GM12878 (cell line): ENCODE results near the gene SEMA3B. TPM values are rescaled to one million over a fixed set of nuclear protein-coding genes. Genes with fewer than 3 reads are reported as not detected.

Experiments
- ATAC-seq: fragments of 200-7000 bp; cut with Tn5 transposase; 3 replicates; pipeline ENCODE4 v1.9.1; 2020; ENCODE audit warnings: mild to moderate bottlenecking, moderate library complexity
- BruUV-seq: library from RNA; stranded (reverse); fragments of 400-500 nt; replicated peaks from 2 replicates; lab custom pipeline; 2021; lab: Mats Ljungman, UMichigan
- CTCF ChIA-PET: fragments of 300-600 bp; sonication (Branson Sonifier 250); formaldehyde crosslinking; extraction: SDS; loops from one replicate; lab custom pipeline; 2021; ENCODE audit warnings: inconsistent platforms; lab: Yijun Ruan, JAX
- POLR2A ChIA-PET: fragments of 350-600 bp; formaldehyde crosslinking; extraction: SDS; loops from one replicate; lab custom pipeline; 2021; ENCODE audit warnings: inconsistent platforms; lab: Charles Lee
- RAD21 ChIA-PET: fragments of 300-600 bp; sonication (Branson Sonifier 250); formaldehyde crosslinking; loops from one replicate; lab custom pipeline; 2023; ENCODE audit warnings: antibody characterized with exemption; ENCODE audit not compliant: unreplicated experiment; lab: Charles Lee
- SMC1A ChIA-PET: fragments of 300-600 bp; sonication (Branson Sonifier 250); formaldehyde crosslinking; loops from one replicate; lab custom pipeline; 2023; ENCODE audit not compliant: unreplicated experiment, uncharacterized antibody; lab: Charles Lee
- DNase-seq: peaks from one replicate; pipeline ENCODE4 v3.0.0-alpha.2; 2011; ENCODE audit warnings: low read depth, low spot score
- FAIRE-seq: peaks from 3 replicates; lab custom pipeline; 2011; peaks lifted over from hg19 to GRCh38; lab: Jason Lieb, UNC
- H2AFZ ChIP-seq: 2 replicates; pipeline ENCODE4 v1.6.0; 2011; ENCODE audit warnings: low read depth, low read length, control low read depth; ENCODE audit not compliant: control insufficient read depth
- H3K27ac ChIP-seq: 2 replicates; pipeline ENCODE4 v1.5.1; 2011; ENCODE audit warnings: control low read depth; ENCODE audit not compliant: control insufficient read depth, insufficient read depth
- H3K27me3 ChIP-seq, 2 experiments: replicated peaks in 1 of 2; 2 replicates each; pipeline versions ENCODE4 v1.6.0 to v1.6.1; 2011; ENCODE audit warnings: low read length in 1 of 2; ENCODE audit not compliant: control insufficient read depth in 2 of 2, insufficient read depth in 2 of 2
- H3K36me3 ChIP-seq, 2 experiments: 2 replicates each; pipeline ENCODE4 v1.5.1; 2011; ENCODE audit warnings: low read length in 1 of 2; ENCODE audit not compliant: control insufficient read depth in 2 of 2, insufficient read depth in 2 of 2
- H3K4me1 ChIP-seq: 2 replicates; pipeline ENCODE4 v1.6.1; 2011; ENCODE audit warnings: mild to moderate bottlenecking, low read length, moderate library complexity, mixed read lengths; ENCODE audit not compliant: control insufficient read depth, insufficient read depth
- H3K4me2 ChIP-seq: 2 replicates; pipeline ENCODE4 v1.6.0; 2011; ENCODE audit warnings: control low read depth; ENCODE audit not compliant: control insufficient read depth, insufficient read depth
- H3K4me3 ChIP-seq: fragments of 200-600 bp; sonication (generic); 2 replicates; pipeline ENCODE4 v1.5.1; 2016
- H3K79me2 ChIP-seq: 2 replicates; pipeline ENCODE4 v1.6.0; 2011; ENCODE audit warnings: low read length; ENCODE audit not compliant: control insufficient read depth, insufficient read depth
- H3K9ac ChIP-seq: 2 replicates; pipeline ENCODE4 v1.8.0; 2011; ENCODE audit warnings: low read length, control low read depth, mixed read lengths; ENCODE audit not compliant: control insufficient read depth, insufficient read depth
- H3K9me3 ChIP-seq: replicated peaks from 3 replicates; pipeline ENCODE4 v1.5.1; 2011; ENCODE audit warnings: mild to moderate bottlenecking, low read length; ENCODE audit not compliant: control insufficient read depth, insufficient read depth
- H4K20me1 ChIP-seq: 2 replicates; pipeline ENCODE4 v1.6.0; 2011; ENCODE audit not compliant: control insufficient read depth, insufficient read depth
- ASH2L ChIP-seq: fragments of 300-600, 200-600 bp; sonication (generic); IDR thresholded peaks from 2 replicates; pipeline ENCODE4 v1.6.1; 2017; ENCODE audit warnings: low read depth, mild to moderate bottlenecking, borderline replicate concordance
- BCL11A ChIP-seq: IDR thresholded peaks from 2 replicates; pipeline ENCODE4 v1.6.1; 2011; ENCODE audit warnings: low read depth, low read length
- CEBPB ChIP-seq, 2 experiments: fragments of 150-350 bp in 1 of 2; IDR thresholded peaks; 2 replicates each; pipeline ENCODE4 v1.6.1; 2012 to 2014; ENCODE audit warnings: low read depth in 2 of 2, low read length in 2 of 2, borderline replicate concordance in 1 of 2, inconsistent platforms in 1 of 2
- CREM ChIP-seq: IDR thresholded peaks from 2 replicates; pipeline ENCODE4 v1.6.1; 2014; ENCODE audit warnings: antibody characterized with exemption, low read depth
- ETV6 ChIP-seq, 2 experiments: fragments of 450-650 bp in 1 of 2; IDR thresholded peaks in 1 of 2; conservative IDR thresholded peaks in 1 of 2; 2 replicates each; pipeline ENCODE4 v1.6.1; 2014; ENCODE audit warnings: antibody characterized with exemption in 1 of 2, borderline replicate concordance in 1 of 2, low read depth in 1 of 2, mild to moderate bottlenecking in 1 of 2, moderate library complexity in 1 of 2
- IRF4 ChIP-seq: IDR thresholded peaks from 2 replicates; pipeline ENCODE4 v1.6.1; 2011; ENCODE audit warnings: low read depth, low read length
- LARP7 ChIP-seq: fragments of 450-650 bp; IDR thresholded peaks from 2 replicates; pipeline ENCODE4 v1.6.1; 2017; ENCODE audit warnings: mild to moderate bottlenecking
- MEF2A ChIP-seq: IDR thresholded peaks from 2 replicates; pipeline ENCODE4 v1.6.1; 2011; ENCODE audit warnings: low read depth, mild to moderate bottlenecking, low read length, moderate library complexity; ENCODE audit not compliant: insufficient read depth
- NBN ChIP-seq: fragments of 450-650 bp; IDR thresholded peaks from 2 replicates; pipeline ENCODE4 v1.6.1; 2016
- NFIC ChIP-seq: IDR thresholded peaks from 2 replicates; pipeline ENCODE4 v1.6.1; 2012; ENCODE audit warnings: low read depth, mild to moderate bottlenecking, inconsistent platforms, low read length, moderate library complexity
- NFYB ChIP-seq: IDR thresholded peaks from 2 replicates; pipeline ENCODE4 v1.6.1; 2011; ENCODE audit warnings: low read depth, mild to moderate bottlenecking, low read length, improper control_type of control experiment, moderate library complexity; ENCODE audit not compliant: insufficient read depth
- NRF1 ChIP-seq: conservative IDR thresholded peaks from 2 replicates; pipeline ENCODE4 v1.6.1; 2011; ENCODE audit warnings: mild to moderate bottlenecking, low read depth, low read length, improper control_type of control experiment
- SREBF2 ChIP-seq: IDR thresholded peaks from 2 replicates; pipeline ENCODE4 v1.6.1; 2012; ENCODE audit warnings: mild to moderate bottlenecking, low read length
- TCF7 ChIP-seq: IDR thresholded peaks from 2 replicates; pipeline ENCODE4 v1.6.1; 2014; ENCODE audit warnings: antibody characterized with exemption, borderline replicate concordance
- WGBS: methylation state at CpG from one replicate; pipeline ENCODE4 v1.1.6; 2016; ENCODE audit warnings: low lambda C conversion rate; ENCODE audit not compliant: insufficient replicate concordance, insufficient coverage; ENCODE audit errors: missing lambda C conversion rate; 5-methylcytosine and 5-hydroxymethylcytosine counted together
- in situ Hi-C: fragments of 300-500 bp; cut with MboI; formaldehyde crosslinking; loops from 9 replicates; pipeline ENCODE4 v1.14.3; 2018; ENCODE audit warnings: mixed read lengths
- intact Hi-C: fragments of 100-400 bp; cut with micrococcal nuclease; formaldehyde crosslinking; loops from one replicate; pipeline ENCODE4 v1.14.2; 2022; ENCODE audit not compliant: unreplicated experiment
- polyA plus RNA-seq, 11 experiments: library from polyadenylated mRNA; depleted of rRNA in 4 of 11; unstranded in 6 of 11; stranded (reverse) in 5 of 11; fragments of >200 nt; fragmentation: Nextera tagmentation in 4 of 11; fragmentation: Illumina TruSeq in 1 of 11; extraction: Ambion mirVana in 4 of 11; extraction: Trizol in 1 of 11; gene quantifications; 1 replicate in 1 of 11; 2 replicates in 10 of 11; pipeline versions ENCODE4 v1.2.1 to v1.2.3, GENCODE V29; 2011 to 2016; ENCODE audit warnings: inconsistent platforms in 2 of 11, missing spikeins in 2 of 11, low read depth in 1 of 11
- total RNA-seq, 4 experiments: library from RNA; depleted of rRNA in 3 of 4; stranded (reverse); fragments of >200 nt in 3 of 4; fragmentation: Illumina TruSeq in 1 of 4; extraction: Trizol in 1 of 4; gene quantifications; 2 replicates each; pipeline versions ENCODE4 v1.2.1 to v1.2.3, GENCODE V29; 2013 to 2021

Gene SEMA3B
- total and polyA plus RNA-seq, 10 of the 15 experiments (the other 5 are each of a cell fraction or from before 2014, with no cell fraction given) = 0.06 to 0.59 (median 0.14) TPM; not detected in 2

DNA sequence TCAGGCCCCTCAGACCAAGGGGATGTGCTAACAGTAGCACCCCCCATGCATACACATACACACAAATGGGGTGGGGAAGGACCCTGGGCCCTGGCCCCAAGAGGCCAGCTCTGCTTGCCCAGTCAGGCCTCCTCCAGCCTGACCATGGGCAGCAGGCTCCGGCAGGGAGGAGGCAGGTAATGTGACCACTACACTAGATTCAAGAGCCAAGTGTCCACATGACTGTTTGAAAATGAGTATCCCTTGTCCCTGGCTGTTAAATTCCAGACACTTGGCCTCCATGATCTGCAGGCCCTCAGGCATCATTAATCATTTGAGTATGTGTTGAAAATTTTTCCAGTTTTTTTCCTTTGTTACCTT is 46.8 kb upstream of the SEMA3B start:
- WGBS = 82% methylated on average over 1 of the region's 1 CpG
- H3K9ac ChIP-seq = no peak overlapping the region
- H3K4me3 ChIP-seq = no peak overlapping the region
- TF ChIP-seq BCL11A (no peak), NBN (no peak), NRF1 (no peak), NFYB (no peak), SREBF2 (no peak), NFIC (no peak), CREM (no peak)
- DNase-seq (no peak), FAIRE-seq (no peak), ATAC-seq (no peak)
- RAD21 ChIA-PET = interaction anchor here (1.0 to 3.2 kb wide), 2 partner anchors 27 to 50 kb away, joined by 3 to 14 read pairs; no protein-coding TSS in a partner anchor
- no peak overlapping the region for H3K4me2 ChIP-seq
- H2AFZ ChIP-seq = no peak overlapping the region
- no peaks in the 10 kb centered on the region for H3K79me2 ChIP-seq
- no peaks in the 10 kb centered on the region for H3K36me3 ChIP-seq
- BruUV-seq = no TSS peak
- intact Hi-C loops = no loop called here
- H3K27me3 ChIP-seq = no peaks in the 10 kb centered on the region; a peak in 2 of 4 replicates
- peaks cover 11% of the 10 kb centered on the region for H3K4me1 ChIP-seq
- in situ Hi-C loops = no loop called here
- SMC1A ChIA-PET = interaction anchor here (1.0 to 1.1 kb wide), 2 partner anchors 14 to 23 kb away, joined by 3 to 4 read pairs; partner anchors contain the start of gene GNAI2
- no peaks in the 10 kb centered on the region for H3K9me3 ChIP-seq
- POLR2A ChIA-PET = no interaction called here
- no peaks in the 10 kb centered on the region for H4K20me1 ChIP-seq
- CTCF ChIA-PET = interaction anchor here (0.9 to 3.3 kb wide), 4 partner anchors 10 to 48 kb away, joined by 3 to 25 read pairs (median 4); no protein-coding TSS in a partner anchor
- H3K27ac ChIP-seq = no peak overlapping the region

DNA sequence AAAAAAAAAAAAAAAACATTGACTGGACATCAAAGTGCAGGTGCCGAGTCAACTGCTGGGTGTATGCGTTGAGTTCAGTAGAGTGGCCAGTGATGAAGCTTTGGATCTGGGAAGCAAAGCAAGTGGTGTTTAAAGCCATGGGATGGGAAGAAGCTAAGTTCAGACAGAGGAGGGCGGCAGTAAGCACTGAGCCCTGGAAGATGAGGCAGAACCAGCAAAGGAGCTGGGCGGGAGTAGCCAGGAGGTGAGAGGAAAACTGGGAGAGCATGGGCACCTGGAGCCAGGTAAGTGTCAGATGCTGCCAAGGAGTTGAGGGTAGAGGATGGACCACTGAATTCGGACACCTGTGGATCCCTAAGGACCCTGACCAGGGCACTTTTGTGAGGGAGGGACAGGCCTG is 44.3 kb upstream of the SEMA3B start:
- Histone ChIP-seq H3K79me2 (no peaks in the 10 kb centered on the region; the same call in 1 of the 2 replicates), H2AFZ (no peak overlapping the region), H4K20me1 (no peaks in the 10 kb centered on the region), H3K9me3 (no peaks in the 10 kb centered on the region), H3K4me3 (no peak overlapping the region), H3K9ac (no peak overlapping the region), H3K36me3 (no peaks in the 10 kb centered on the region), H3K4me2 (no peak overlapping the region), H3K4me1 (peaks cover 17% of the 10 kb centered on the region), H3K27ac (no peak overlapping the region), H3K27me3 (no peaks in the 10 kb centered on the region; a peak in 1 of 4 replicates)
- intact Hi-C loops = no loop called here
- in situ Hi-C loops = loop anchor here (5.0 kb wide), 1 partner anchor 32 kb away; the partner anchor contains the start of gene GNAT1
- ChIA-PET CTCF (interaction anchor here (1.3 to 7.4 kb wide), 10 partner anchors 19 to 135 kb away, joined by 3 to 149 read pairs (median 13); partner anchors contain the start of genes GNAT1 and IFRD2), POLR2A (interaction anchor here (0.6 kb wide), 1 partner anchor 105 kb away, joined by 7 read pairs; no protein-coding TSS in a partner anchor), RAD21 (interaction anchor here (0.7 to 6.8 kb wide), 5 partner anchors 13 to 36 kb away, joined by 3 to 72 read pairs (median 5); partner anchors contain the start of gene GNAT1), SMC1A (interaction anchor here (0.7 to 4.9 kb wide), 5 partner anchors 19 to 33 kb away, joined by 4 to 24 read pairs (median 4); partner anchors contain the start of gene GNAT1)
- ATAC-seq (no peak), FAIRE-seq (no peak), DNase-seq (no peak)
- BruUV-seq = no TSS peak
- 33% methylated on average over 5 of the region's 5 CpGs for WGBS
- TF ChIP-seq IRF4 (no peak), NFYB (no peak), ETV6 (conservative IDR thresholded peaks at IDR 0.05 in 1 of 2, IDR thresholded peaks at IDR 0.05 in 1 of 2; ENCODE audit: borderline replicate concordance in 1 of 2, low read depth in 1 of 2) (no peak), LARP7 (no peak), CEBPB (IDR thresholded peaks at IDR 0.05; ENCODE audit: borderline replicate concordance in 1 of 2, low read depth in 2 of 2, low read length in 2 of 2) (no peak), ASH2L (no peak), TCF7 (no peak), MEF2A (no peak)
